ENCODE results near the gene ITGA2B. TPM values are rescaled to one million over a fixed set of nuclear protein-coding genes. Genes with fewer than 3 reads are reported as not detected.

Gene ITGA2B
- total and polyA plus RNA-seq, 5 experiments from 2014 or later: 0.86 to 1.6 TPM; not detected in 3

Other genes starting within 250 kb of the ITGA2B start
- gene HROB, start 247.7 kb downstream of the ITGA2B start, total RNA-seq: 1 to 10 TPM in 1 of 2 experiments, under 1 TPM in 1; 0.88 to 1.2 TPM
- under 1 TPM in 2 of 3 donors, not detected in 1; 0.08 to 0.24 TPM for gene HROB, start 247.7 kb downstream of the ITGA2B start, polyA plus RNA-seq
- gene ASB16, start 218.9 kb downstream of the ITGA2B start, total RNA-seq: not detected
- under 1 TPM in 1 of 3 donors, not detected in 2; 0.09 TPM for gene ASB16, start 218.9 kb downstream of the ITGA2B start, polyA plus RNA-seq
- 10 to 100 TPM; 45.8 to 50.5 TPM for gene TMUB2, start 202.7 kb downstream of the ITGA2B start, total RNA-seq
- gene TMUB2, start 202.7 kb downstream of the ITGA2B start, polyA plus RNA-seq: 10 to 100 TPM; 22.1 to 30.2 (median 25.5) TPM
- 100 to 1,000 TPM; 125 TPM for gene ATXN7L3, start 189.8 kb downstream of the ITGA2B start, total RNA-seq
- 10 to 100 TPM in 2 of 3 donors, 1 to 10 TPM in 1; 9.3 to 14.2 (median 10.6) TPM for gene ATXN7L3, start 189.8 kb downstream of the ITGA2B start, polyA plus RNA-seq
- gene UBTF, start 170.0 kb downstream of the ITGA2B start, total RNA-seq: 100 to 1,000 TPM; 348 to 362 TPM
- 10 to 100 TPM; 41.5 to 94.2 (median 73.3) TPM for gene UBTF, start 170.0 kb downstream of the ITGA2B start, polyA plus RNA-seq
- gene SLC4A1, start 121.5 kb downstream of the ITGA2B start, total RNA-seq: not detected
- gene SLC4A1, start 121.5 kb downstream of the ITGA2B start, polyA plus RNA-seq: not detected
- not detected for gene RUNDC3A, start 81.0 kb downstream of the ITGA2B start, total RNA-seq
- not detected for gene RUNDC3A, start 81.0 kb downstream of the ITGA2B start, polyA plus RNA-seq
- gene SLC25A39, start 64.8 kb downstream of the ITGA2B start, total RNA-seq: 10 to 100 TPM; 94.9 to 98.8 TPM
- 100 to 1,000 TPM; 133 to 176 (median 162) TPM for gene SLC25A39, start 64.8 kb downstream of the ITGA2B start, polyA plus RNA-seq
- gene GRN, start 44.3 kb downstream of the ITGA2B start, total RNA-seq: 10 to 100 TPM; 27.5 to 33.5 TPM
- 10 to 100 TPM; 24.8 to 43.7 (median 41.6) TPM for gene GRN, start 44.3 kb downstream of the ITGA2B start, polyA plus RNA-seq
- gene FAM171A2, start 25.8 kb downstream of the ITGA2B start, total RNA-seq: 1 to 10 TPM; 1.3 to 1.5 TPM
- under 1 TPM; 0.08 to 0.33 (median 0.10) TPM for gene FAM171A2, start 25.8 kb downstream of the ITGA2B start, polyA plus RNA-seq
- gene GPATCH8, start 113.8 kb upstream of the ITGA2B start, total RNA-seq: 10 to 100 TPM; 73.1 to 94.8 TPM
- gene GPATCH8, start 113.8 kb upstream of the ITGA2B start, polyA plus RNA-seq: 10 to 100 TPM; 32.9 to 61.4 (median 44.7) TPM
- gene FZD2, start 167.8 kb upstream of the ITGA2B start, total RNA-seq: under 1 TPM; 0.16 to 0.34 TPM
- under 1 TPM in 1 of 3 donors, not detected in 2; 0.24 TPM for gene FZD2, start 167.8 kb upstream of the ITGA2B start, polyA plus RNA-seq

All from naive thymus-derived CD8-positive, alpha-beta T cell (primary cell).